Right lobe of liver (tissue), 6 donors: ENCODE measurements around the gene TCP11L1. TPM values are rescaled to one million over a fixed set of nuclear protein-coding genes. Genes with fewer than 3 reads are reported as not detected.

Experiments used
- ATAC-seq, 4 donors: fragments of 200-7000 bp; cut with Tn5 transposase; one replicate each; pipeline ENCODE4 v1.9.1; 2020; ENCODE audit warnings: mild to moderate bottlenecking in 4 of 4, moderate library complexity in 4 of 4
- DNase-seq, 3 donors: peaks; one replicate each; pipeline ENCODE4 v3.0.0-alpha.2; 2020
- H3K27ac ChIP-seq, 3 donors: fragments of 200-600 bp; one replicate each; pipeline ENCODE4 v1.8.0; 2022
- H3K27me3 ChIP-seq, 2 donors: fragments of 200-600 bp; one replicate each; pipeline ENCODE4 v1.8.0; 2022
- H3K36me3 ChIP-seq, 4 donors: fragments of 200-600 bp; sonication (generic) in 1 of 4; one replicate each; pipeline versions ENCODE4 v1.5.1 to v1.8.0; 2017 to 2022; ENCODE audit warnings: control low read depth in 1 of 4
- H3K4me1 ChIP-seq, 4 donors: fragments of 200-600 bp; sonication (generic) in 1 of 4; one replicate each; pipeline versions ENCODE4 v1.5.1 to v1.8.0; 2017 to 2022; ENCODE audit warnings: control low read depth in 1 of 4
- H3K4me3 ChIP-seq, 3 donors: fragments of 200-600 bp; one replicate each; pipeline ENCODE4 v1.8.0; 2022
- H3K9me3 ChIP-seq, 4 donors: fragments of 200-600 bp; sonication (generic) in 1 of 4; one replicate each; pipeline versions ENCODE4 v1.5.1 to v1.8.0; 2017 to 2022; ENCODE audit warnings: control low read depth in 1 of 4
- POLR2A ChIP-seq: fragments of 450-650 bp; IDR thresholded peaks from one replicate; pipeline ENCODE4 v1.6.1; 2017; ENCODE audit warnings: antibody characterized with exemption, mild to moderate bottlenecking
- WGBS: methylation state at CpG from one replicate; pipeline ENCODE4 v1.1.6; 2018; ENCODE audit warnings: low coverage, low lambda C conversion rate; ENCODE audit not compliant: insufficient coverage; ENCODE audit errors: missing lambda C conversion rate; 5-methylcytosine and 5-hydroxymethylcytosine counted together
- intact Hi-C, 2 donors: fragments of 100-400 bp; cut with DNase I; formaldehyde crosslinking; loops; one replicate each; pipeline versions ENCODE4 v1.11.2 to v1.14.1; 2022
- total RNA-seq, 6 experiments: library from RNA; depleted of rRNA in 2 of 6; stranded (reverse); fragments of >200 nt in 2 of 6; fragmentation: NEBNext Ultra II Directional in 3 of 6; extraction: Animal tissue kit (Norgen Biotek cat#: 25700) in 3 of 6; gene quantifications; one replicate each; pipeline versions ENCODE4 v1.1.0 to v1.2.4, GENCODE V29; 2016 to 2023
- TF ChIP-seq, protein P1 (sequence below), 4 donors: fragments of 200-600 bp in 3 of 4; fragments of 450-650 bp in 1 of 4; IDR thresholded peaks; one replicate each; pipeline versions ENCODE4 v1.5.1 to v1.8.0; 2016 to 2022; ENCODE audit warnings: antibody characterized with exemption in 4 of 4, mild to moderate bottlenecking in 2 of 4
- donor health status: DM: no; HTN: yes; CAD: no.
- donor health status: DM: no; HTN: no; CAD: no.
- donor health status: DM: no; HTN: no; CAD: no.
- donor health status: DM: no; HTN: yes; CAD: no.
- donor health status: DM: no; HTN: yes; CAD: no.

TCP11L1 gene
- total RNA-seq, 6 experiments from 2014 or later = 3.3 to 13.6 (median 6.6) TPM

DNA sequence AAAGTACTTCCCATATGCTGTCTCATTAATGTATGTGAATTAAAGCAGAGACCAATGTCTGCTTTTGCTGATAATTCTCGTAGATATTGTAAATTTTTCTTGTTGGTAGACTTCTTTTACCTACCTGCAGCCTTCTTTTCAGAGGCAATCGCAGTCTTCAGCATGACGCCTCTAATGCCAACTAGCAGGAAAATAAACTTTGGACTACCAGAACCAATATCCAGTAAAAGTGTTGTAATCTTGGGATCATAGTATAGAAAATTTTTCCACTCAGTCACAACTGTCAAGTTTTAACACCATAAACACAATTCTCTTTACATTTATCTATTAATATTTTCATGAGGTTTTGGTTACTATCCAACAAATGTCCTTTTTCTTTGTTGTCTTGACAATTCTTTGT is 21.4 kb upstream of the TCP11L1 start:
- intact Hi-C loops = no loop called here
- H3K4me3 ChIP-seq = peak overlapping the region; percentile 64 to 79 (median 71)
- TF ChIP-seq, protein P1, sequence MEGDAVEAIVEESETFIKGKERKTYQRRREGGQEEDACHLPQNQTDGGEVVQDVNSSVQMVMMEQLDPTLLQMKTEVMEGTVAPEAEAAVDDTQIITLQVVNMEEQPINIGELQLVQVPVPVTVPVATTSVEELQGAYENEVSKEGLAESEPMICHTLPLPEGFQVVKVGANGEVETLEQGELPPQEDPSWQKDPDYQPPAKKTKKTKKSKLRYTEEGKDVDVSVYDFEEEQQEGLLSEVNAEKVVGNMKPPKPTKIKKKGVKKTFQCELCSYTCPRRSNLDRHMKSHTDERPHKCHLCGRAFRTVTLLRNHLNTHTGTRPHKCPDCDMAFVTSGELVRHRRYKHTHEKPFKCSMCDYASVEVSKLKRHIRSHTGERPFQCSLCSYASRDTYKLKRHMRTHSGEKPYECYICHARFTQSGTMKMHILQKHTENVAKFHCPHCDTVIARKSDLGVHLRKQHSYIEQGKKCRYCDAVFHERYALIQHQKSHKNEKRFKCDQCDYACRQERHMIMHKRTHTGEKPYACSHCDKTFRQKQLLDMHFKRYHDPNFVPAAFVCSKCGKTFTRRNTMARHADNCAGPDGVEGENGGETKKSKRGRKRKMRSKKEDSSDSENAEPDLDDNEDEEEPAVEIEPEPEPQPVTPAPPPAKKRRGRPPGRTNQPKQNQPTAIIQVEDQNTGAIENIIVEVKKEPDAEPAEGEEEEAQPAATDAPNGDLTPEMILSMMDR (IDR thresholded peaks at IDR 0.05) = no peak
- TF ChIP-seq POLR2A = no peak
- H3K4me1 ChIP-seq = peaks cover 0 to 50% (median 7%) of the 10 kb centered on the region in 4 donors
- ATAC-seq = peak; percentile 20 to 49 (median 32)
- 42% methylated on average over 3 of the region's 3 CpGs for WGBS
- no peaks in the 10 kb centered on the region for H3K9me3 ChIP-seq
- no peaks in the 10 kb centered on the region for H3K27me3 ChIP-seq
- H3K36me3 ChIP-seq = no peaks in the 10 kb centered on the region
- DNase-seq = no peak
- H3K27ac ChIP-seq = peak overlapping the region; percentile 85 to 96 (median 95)

DNA sequence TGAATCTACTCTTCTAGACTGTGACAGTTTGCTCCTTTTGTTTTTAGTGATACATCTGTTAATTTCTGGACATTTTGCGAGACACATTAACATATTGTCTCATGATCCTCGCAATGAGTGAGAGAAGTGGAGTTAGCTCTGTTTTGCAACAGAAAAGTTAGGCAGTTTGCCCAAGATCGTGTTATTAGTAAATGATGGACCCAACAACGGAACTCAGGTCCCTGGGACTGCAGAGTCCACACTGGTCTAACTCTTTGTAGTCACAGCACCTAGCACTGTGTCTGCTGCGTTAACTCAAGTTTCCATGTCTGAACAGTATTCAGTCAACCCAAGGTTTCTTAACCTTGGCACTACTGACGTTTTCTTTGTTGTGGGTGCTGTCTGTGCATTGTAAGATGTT is 20.5 kb upstream of the TCP11L1 start:
- TF ChIP-seq POLR2A = no peak
- TF ChIP-seq, protein P1 (IDR thresholded peaks at IDR 0.05) = no peak
- H3K27ac ChIP-seq = peak overlapping the region; percentile 85 to 96 (median 95)
- H3K36me3 ChIP-seq = no peaks in the 10 kb centered on the region
- H3K9me3 ChIP-seq = no peaks in the 10 kb centered on the region
- peaks cover 0 to 46% (median 10%) of the 10 kb centered on the region in 4 donors for H3K4me1 ChIP-seq
- intact Hi-C loops = no loop called here
- DNase-seq = peak in 1 of 3 donors; percentile 54
- peak; percentile 18 to 36 (median 24) for ATAC-seq
- H3K4me3 ChIP-seq = peak overlapping the region in 2 of 3 donors; percentile 71 to 79
- no peaks in the 10 kb centered on the region for H3K27me3 ChIP-seq
- WGBS = 26% methylated on average over 6 of the region's 6 CpGs

DNA sequence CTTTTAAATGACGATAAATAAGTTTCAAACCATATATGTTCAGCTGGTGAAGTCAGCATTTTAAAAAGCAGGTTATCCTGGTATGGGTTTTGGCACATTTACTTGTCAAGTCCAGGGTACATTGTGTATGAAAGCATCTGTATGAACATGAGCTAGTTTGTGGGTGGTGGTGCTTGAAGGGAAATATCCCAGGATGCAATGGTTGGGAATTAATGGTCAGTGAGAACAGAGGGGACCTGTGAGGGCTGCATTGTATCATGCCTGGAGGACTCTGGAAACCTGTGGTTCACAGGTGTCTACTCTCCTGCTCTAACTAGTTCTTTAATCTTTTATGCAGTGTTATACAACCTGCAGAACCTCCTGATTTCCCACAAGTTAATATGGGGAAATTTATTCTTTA is 17.9 kb upstream of the TCP11L1 start:
- H3K4me1 ChIP-seq = peaks cover 0 to 33% (median 11%) of the 10 kb centered on the region in 4 donors
- TF ChIP-seq, protein P1 (IDR thresholded peaks at IDR 0.05) = no peak
- no peak for TF ChIP-seq POLR2A
- H3K36me3 ChIP-seq = peaks cover 0 to 6% (median 3%) of the 10 kb centered on the region in 4 donors
- WGBS = 85% methylated on average over 1 of the region's 1 CpG
- H3K9me3 ChIP-seq = no peaks in the 10 kb centered on the region
- DNase-seq (no peak), ATAC-seq (no peak)
- no peak overlapping the region for H3K4me3 ChIP-seq
- intact Hi-C loops = no loop called here
- no peak overlapping the region for H3K27ac ChIP-seq
- no peaks in the 10 kb centered on the region for H3K27me3 ChIP-seq

DNA sequence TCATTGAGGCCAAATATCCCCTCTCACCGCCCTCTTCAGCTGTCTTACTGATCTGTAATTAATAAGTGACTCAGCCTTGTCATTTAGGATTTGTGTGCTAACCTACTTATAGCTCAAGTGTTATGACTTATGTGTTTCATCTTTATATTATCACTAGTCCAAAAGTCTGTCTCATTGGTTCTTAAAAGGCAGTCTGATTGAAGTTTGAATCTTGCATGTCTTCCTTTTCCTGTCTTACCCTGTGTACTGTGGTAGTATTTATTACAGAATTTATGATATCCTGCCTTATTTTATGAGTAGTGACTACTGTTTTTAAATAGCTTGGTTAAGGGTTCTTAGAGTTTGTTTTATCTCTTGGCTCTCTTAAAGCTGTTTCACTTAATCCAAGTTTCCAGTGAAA is 17.4 kb upstream of the TCP11L1 start:
- no peak for TF ChIP-seq POLR2A
- DNase-seq (no peak), ATAC-seq (no peak)
- intact Hi-C loops = no loop called here
- no peaks in the 10 kb centered on the region for H3K27me3 ChIP-seq
- peaks cover 0 to 10% (median 3%) of the 10 kb centered on the region in 4 donors for H3K36me3 ChIP-seq
- H3K9me3 ChIP-seq = no peaks in the 10 kb centered on the region
- 77% methylated on average over 1 of the region's 1 CpG for WGBS
- peak overlapping the region in 1 of 3 donors; percentile 27 for H3K27ac ChIP-seq
- no peak overlapping the region for H3K4me3 ChIP-seq
- peaks cover 0 to 33% (median 11%) of the 10 kb centered on the region in 4 donors for H3K4me1 ChIP-seq

DNA sequence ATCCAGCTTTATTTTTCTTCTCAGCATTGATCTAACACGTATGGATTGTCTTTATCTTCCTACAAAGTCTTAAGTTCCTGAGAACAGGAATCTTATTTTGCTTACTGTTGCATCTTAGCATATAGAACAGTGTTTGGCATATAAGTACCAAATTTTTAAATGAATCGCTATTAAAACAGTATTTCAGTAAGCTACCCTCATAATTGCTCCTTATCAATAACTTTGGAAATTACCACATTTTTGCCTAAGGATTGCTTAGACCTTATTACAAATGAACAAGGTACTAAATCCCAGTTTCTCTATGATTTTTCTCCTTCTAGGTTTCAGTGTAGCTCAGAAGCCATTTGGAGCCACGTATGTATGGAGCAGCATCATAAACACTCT is 14.0 kb upstream of the TCP11L1 start:
- no peaks in the 10 kb centered on the region for H3K9me3 ChIP-seq
- 76% methylated on average over 3 of the region's 3 CpGs for WGBS
- DNase-seq = no peak
- H3K4me3 ChIP-seq = no peak overlapping the region
- H3K27me3 ChIP-seq = no peaks in the 10 kb centered on the region
- no peak overlapping the region for H3K27ac ChIP-seq
- peaks cover 0 to 19% (median 10%) of the 10 kb centered on the region in 4 donors for H3K36me3 ChIP-seq
- ATAC-seq = no peak
- intact Hi-C loops = no loop called here
- TF ChIP-seq POLR2A = no peak
- TF ChIP-seq, protein P1 (IDR thresholded peaks at IDR 0.05) = no peak
- peaks cover 0 to 31% (median 6%) of the 10 kb centered on the region in 4 donors for H3K4me1 ChIP-seq
